SK-N-SH treated with all-trans-retinoic acid at 6 μM for 48 hours (cell line): ENCODE results near the gene MYL12B.
A peak's percentile ranks its signal among the peaks of the same experiment; 100 is the strongest.

ENCODE experiments used
- ATAC-seq: fragments of 200-7000 bp; cut with Tn5 transposase; 3 replicates; pipeline ENCODE4 v1.9.1; 2020; ENCODE audit warnings: mild to moderate bottlenecking, moderate library complexity
- ARNTL ChIP-seq: fragments of 450-650 bp; formaldehyde crosslinking; IDR thresholded peaks from 2 replicates; pipeline ENCODE4 v1.5.0; 2020; ENCODE audit warnings: low read depth, mild to moderate bottlenecking, moderate library complexity, borderline replicate concordance
- BACH2 ChIP-seq: fragments of 250-450 bp; sonication (Bioruptor Pico); IDR thresholded peaks from 2 replicates; pipeline ENCODE4 v1.9.0; 2021; ENCODE audit warnings: mild to moderate bottlenecking, borderline replicate concordance
- CREB5 ChIP-seq: fragments of 250-450 bp; sonication (Bioruptor Pico); IDR thresholded peaks from 2 replicates; pipeline ENCODE4 v1.5.1; 2020; ENCODE audit warnings: low read depth, mild to moderate bottlenecking, moderate library complexity
- CSRNP3 ChIP-seq: fragments of 250-450 bp; sonication (Bioruptor Pico); IDR thresholded peaks from 2 replicates; pipeline ENCODE4 v1.5.1; 2021; ENCODE audit warnings: mild to moderate bottlenecking, moderate library complexity
- ESRRG ChIP-seq: fragments of 250-450 bp; sonication (Bioruptor Pico); IDR thresholded peaks from 2 replicates; pipeline ENCODE4 v1.6.1; 2021; ENCODE audit warnings: mild to moderate bottlenecking
- GLIS3 ChIP-seq: fragments of 250-450 bp; sonication (Bioruptor Pico); IDR thresholded peaks from 2 replicates; pipeline ENCODE4 v1.5.0; 2020; ENCODE audit warnings: mild to moderate bottlenecking, moderate library complexity
- ISL1 ChIP-seq: fragments of 250-450 bp; sonication (Bioruptor Pico); IDR thresholded peaks from 2 replicates; pipeline ENCODE4 v2.1.2; 2022; ENCODE audit warnings: mild to moderate bottlenecking, moderate library complexity
- OSR1 ChIP-seq: fragments of 250-450 bp; sonication (Bioruptor Pico); IDR thresholded peaks from 2 replicates; pipeline ENCODE4 v1.8.0; 2022; ENCODE audit warnings: moderate library complexity, mild to moderate bottlenecking, inconsistent platforms
- POU6F1 ChIP-seq: fragments of 250-450 bp; sonication (Bioruptor Pico); IDR thresholded peaks from 2 replicates; pipeline ENCODE4 v1.8.0; 2021; ENCODE audit warnings: low read depth, mild to moderate bottlenecking, moderate library complexity, borderline replicate concordance
- PPARA ChIP-seq: fragments of 250-450 bp; sonication (Bioruptor Pico); IDR thresholded peaks from 2 replicates; pipeline ENCODE4 v1.5.0; 2020; ENCODE audit warnings: mild to moderate bottlenecking, borderline replicate concordance
- SNAI2 ChIP-seq: fragments of 250-450 bp; sonication (Bioruptor Pico); IDR thresholded peaks from 2 replicates; pipeline ENCODE4 v1.5.0; 2020; ENCODE audit warnings: mild to moderate bottlenecking, moderate library complexity
- TCF4 ChIP-seq: fragments of 250-450 bp; sonication (Bioruptor Pico); IDR thresholded peaks from 2 replicates; pipeline ENCODE4 v1.8.0; 2021; ENCODE audit warnings: mild to moderate bottlenecking, moderate library complexity, borderline replicate concordance
- TOX ChIP-seq: fragments of 250-450 bp; sonication (Bioruptor Pico); IDR thresholded peaks from 2 replicates; pipeline ENCODE4 v1.8.0; 2021; ENCODE audit warnings: mild to moderate bottlenecking, moderate library complexity, borderline replicate concordance
- TSHZ2 ChIP-seq: fragments of 250-450 bp; sonication (Bioruptor Pico); IDR thresholded peaks from 2 replicates; pipeline ENCODE4 v1.5.0; 2020; ENCODE audit warnings: mild to moderate bottlenecking, moderate library complexity
- ZC3H10 ChIP-seq: fragments of 250-450 bp; sonication (Bioruptor Pico); IDR thresholded peaks from 2 replicates; pipeline ENCODE4 v1.5.1; 2021; ENCODE audit warnings: mild to moderate bottlenecking, moderate library complexity
- ZFP3 ChIP-seq: fragments of 250-450 bp; sonication (Bioruptor Pico); IDR thresholded peaks from 2 replicates; pipeline ENCODE4 v1.5.0; 2020; ENCODE audit warnings: mild to moderate bottlenecking, moderate library complexity
- ZFP30 ChIP-seq: fragments of 450-650 bp; formaldehyde crosslinking; IDR thresholded peaks from 2 replicates; pipeline ENCODE4 v1.5.0; 2022; ENCODE audit warnings: mild to moderate bottlenecking, moderate library complexity
- ZNF565 ChIP-seq: fragments of 450-650 bp; formaldehyde crosslinking; conservative IDR thresholded peaks from 2 replicates; pipeline ENCODE4 v1.5.0; 2020; ENCODE audit warnings: low read depth, mild to moderate bottlenecking, moderate library complexity
- ZNF70 ChIP-seq: fragments of 450-650 bp; formaldehyde crosslinking; IDR thresholded peaks from 2 replicates; pipeline ENCODE4 v1.5.0; 2020; ENCODE audit warnings: mild to moderate bottlenecking, moderate library complexity
- ZNF8 ChIP-seq: fragments of 450-650 bp; formaldehyde crosslinking; IDR thresholded peaks from 2 replicates; pipeline ENCODE4 v1.5.0; 2020; ENCODE audit warnings: mild to moderate bottlenecking, moderate library complexity

MYL12B gene

GRCh38 chr18:3251963-3252277 lies 10.0 kb upstream of the MYL12B start:
- TF ChIP-seq ZNF8 (CRISPR knock-in tag), result no peak
- peak; percentile 59; the same call in 1 of the 2 replicates for TF ChIP-seq CSRNP3
- TF ChIP-seq ISL1, result peak; percentile 78
- TF ChIP-seq TOX (CRISPR knock-in tag), result no peak
- TF ChIP-seq CREB5 (CRISPR knock-in tag), result 0 out of 2 replicates have a peak, but pooled peaks have one; percentile 11
- no peak for TF ChIP-seq PPARA (CRISPR knock-in tag)
- no peak for TF ChIP-seq TCF4 (CRISPR knock-in tag)
- no peak for TF ChIP-seq ESRRG (CRISPR knock-in tag)
- no peak for TF ChIP-seq SNAI2 (CRISPR knock-in tag)

GRCh38 chr18:3252843-3253242 lies 9.1 kb upstream of the MYL12B start:
- TF ChIP-seq OSR1 (CRISPR knock-in tag), result no peak
- TF ChIP-seq PPARA (CRISPR knock-in tag), result no peak
- no peak for TF ChIP-seq ISL1
- TF ChIP-seq TOX (CRISPR knock-in tag), result no peak
- ATAC-seq, result no peak

More at GRCh38 chr18:3251963-3252277, 10.0 kb upstream of the MYL12B start:
- ATAC-seq, result peak; percentile 2; the same call in 2 of the 3 replicates

GRCh38 chr18:3254725-3255124 lies 7.2 kb upstream of the MYL12B start:
- TF ChIP-seq ARNTL (CRISPR knock-in tag), result no peak
- TF ChIP-seq ISL1, result no peak
- TF ChIP-seq ZFP30 (CRISPR knock-in tag), result no peak
- no peak for TF ChIP-seq ZNF70 (CRISPR knock-in tag)
- TF ChIP-seq CSRNP3, result no peak
- TF ChIP-seq ZC3H10 (CRISPR knock-in tag), result no peak
- TF ChIP-seq TCF4 (CRISPR knock-in tag), result no peak
- no peak for TF ChIP-seq ZNF565 (CRISPR knock-in tag)
- TF ChIP-seq GLIS3 (CRISPR knock-in tag), result no peak
- no peak for ATAC-seq

- no peak for ATAC-seq
- no peak for TF ChIP-seq ESRRG (CRISPR knock-in tag)
- no peak for TF ChIP-seq ZFP30 (CRISPR knock-in tag)
- TF ChIP-seq ZFP3 (CRISPR knock-in tag), result no peak
- TF ChIP-seq ISL1, result no peak
- no peak for TF ChIP-seq POU6F1 (CRISPR knock-in tag)
- TF ChIP-seq OSR1 (CRISPR knock-in tag), result no peak
- TF ChIP-seq ZNF8 (CRISPR knock-in tag), result no peak
- no peak for TF ChIP-seq ZNF565 (CRISPR knock-in tag)
- TF ChIP-seq TOX (CRISPR knock-in tag), result no peak
- TF ChIP-seq CREB5 (CRISPR knock-in tag), result no peak
- no peak for TF ChIP-seq BACH2
- TF ChIP-seq ARNTL (CRISPR knock-in tag), result no peak
- no peak for TF ChIP-seq TCF4 (CRISPR knock-in tag)
- no peak for TF ChIP-seq TSHZ2 (CRISPR knock-in tag)
- TF ChIP-seq, all 23 proteins: peak for 0
Measured at GRCh38 chr18:3255611-3256165, 6.2 kb upstream of the MYL12B start.
